NCI-H226 (cell line): ENCODE data around the gene ANKRD24.
"Not testable (repeated sequence)": the region's sequence is repeated elsewhere in the genome, so short reads cannot be mapped to it uniquely, and the experiment has no call there.

Experiments used
- DNase-seq: peaks from one replicate; pipeline ENCODE4 v3.0.0-alpha.2; 2015

The ANKRD24 gene

GRCh38 chr19:4174213-4174894 lies 8.1 kb upstream of the ANKRD24 start:
- no peak for DNase-seq

- DNase-seq: no peak
These were observed 7.4 kb upstream of the ANKRD24 start for GRCh38 chr19:4174895-4175668.

- no peak for DNase-seq
These were observed 6.9 kb upstream of the ANKRD24 start for GRCh38 chr19:4175669-4175931.

GRCh38 chr19:4177146-4177545 lies 5.3 kb upstream of the ANKRD24 start:
- no peak for DNase-seq

GRCh38 chr19:4178990-4179389 lies 3.5 kb upstream of the ANKRD24 start:
- no peak for DNase-seq

GRCh38 chr19:4181053-4181508 lies 1.4 kb upstream of the ANKRD24 start:
- no peak for DNase-seq

GRCh38 chr19:4183967-4184717 lies 1.7 kb downstream of the ANKRD24 start:
- DNase-seq: no peak

GRCh38 chr19:4184718-4185352 lies 2.3 kb downstream of the ANKRD24 start:
- DNase-seq: no peak

GRCh38 chr19:4185413-4186086 lies 3.1 kb downstream of the ANKRD24 start:
- no peak for DNase-seq

- peak; percentile 47 for DNase-seq
These were observed 3.9 kb downstream of the ANKRD24 start for GRCh38 chr19:4186087-4186993.

GRCh38 chr19:4187313-4188122 lies 5.0 kb downstream of the ANKRD24 start:
- DNase-seq: no peak

- DNase-seq: no peak
These were observed 7.2 kb downstream of the ANKRD24 start for GRCh38 chr19:4189641-4190040.

GRCh38 chr19:4192537-4192936 lies 10.0 kb downstream of the ANKRD24 start:
- DNase-seq: not testable (repeated sequence)

GRCh38 chr19:4194353-4194752 lies 11.9 kb downstream of the ANKRD24 start:
- no peak for DNase-seq

- DNase-seq: no peak
These were observed 13.5 kb downstream of the ANKRD24 start for GRCh38 chr19:4196009-4196408.

GRCh38 chr19:4196587-4197148 lies 14.2 kb downstream of the ANKRD24 start:
- DNase-seq: no peak

- DNase-seq: no peak
These were observed 14.7 kb downstream of the ANKRD24 start for GRCh38 chr19:4197228-4197624.

GRCh38 chr19:4197625-4198466 lies 15.4 kb downstream of the ANKRD24 start:
- DNase-seq: no peak

GRCh38 chr19:4198467-4199126 lies 16.1 kb downstream of the ANKRD24 start:
- no peak for DNase-seq
